Gastroesophageal sphincter (tissue), 3 donors: Measurements from ENCODE around the gene CREM.

Source experiments
- CTCF ChIP-seq, 4 experiments: fragments of 200-600 bp in 2 of 4; fragments of 450-650 bp in 2 of 4; sonication (generic) in 1 of 4; IDR thresholded peaks; one replicate each; pipeline ENCODE4 v1.5.1; 2017 to 2019; ENCODE audit warnings: antibody characterized with exemption in 4 of 4, mild to moderate bottlenecking in 2 of 4, moderate library complexity in 2 of 4
- EP300 ChIP-seq: sonication (generic); formaldehyde crosslinking; IDR thresholded peaks from one replicate; pipeline ENCODE4 v1.6.1; 2017; ENCODE audit warnings: antibody characterized with exemption, mild to moderate bottlenecking
- POLR2A ChIP-seq, 2 donors: fragments of 450-650 bp; IDR thresholded peaks; one replicate each; pipeline ENCODE4 v1.6.1; 2017; ENCODE audit warnings: antibody characterized with exemption in 2 of 2, mild to moderate bottlenecking in 2 of 2, moderate library complexity in 1 of 2
- POLR2AphosphoS5 ChIP-seq: sonication (generic); formaldehyde crosslinking; IDR thresholded peaks from one replicate; pipeline ENCODE4 v1.6.1; 2017; ENCODE audit warnings: antibody characterized with exemption

- TF ChIP-seq POLR2A (IDR thresholded peaks at IDR 0.05), result no peak
- no peak for TF ChIP-seq CTCF (IDR thresholded peaks at IDR 0.05)
- TF ChIP-seq POLR2AphosphoS5, result no peak
- no peak for TF ChIP-seq EP300
Observed at GRCh38 chr10:35246770-35247343, 120.2 kb downstream of the CREM start.
